Measurements from ENCODE around the gene RNF180.
"Not testable (repeated sequence)": the region's sequence is repeated elsewhere in the genome, so short reads cannot be mapped to it uniquely, and the experiment has no call there.

Gene RNF180

DNA sequence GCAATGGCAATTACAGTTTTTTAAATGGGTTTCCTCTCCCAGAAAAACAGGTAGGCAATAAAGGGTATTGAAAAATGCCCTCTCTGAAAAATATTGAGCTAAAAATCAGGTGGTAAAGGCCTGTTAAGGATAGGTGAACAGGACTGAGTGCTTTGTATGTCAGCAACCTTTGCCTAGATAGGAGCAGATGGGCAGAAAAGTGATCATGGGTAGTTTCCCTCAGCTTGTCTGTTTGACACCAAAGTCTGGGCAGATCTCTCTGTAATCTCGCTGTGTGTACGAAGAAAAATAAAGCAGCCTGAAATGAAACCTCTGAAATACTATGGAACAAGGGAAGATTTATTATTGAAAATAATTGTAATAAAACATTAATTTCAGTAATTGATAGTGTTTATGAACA lies 15.8 kb downstream of the RNF180 start:
- DNase-seq, result no peak

DNA sequence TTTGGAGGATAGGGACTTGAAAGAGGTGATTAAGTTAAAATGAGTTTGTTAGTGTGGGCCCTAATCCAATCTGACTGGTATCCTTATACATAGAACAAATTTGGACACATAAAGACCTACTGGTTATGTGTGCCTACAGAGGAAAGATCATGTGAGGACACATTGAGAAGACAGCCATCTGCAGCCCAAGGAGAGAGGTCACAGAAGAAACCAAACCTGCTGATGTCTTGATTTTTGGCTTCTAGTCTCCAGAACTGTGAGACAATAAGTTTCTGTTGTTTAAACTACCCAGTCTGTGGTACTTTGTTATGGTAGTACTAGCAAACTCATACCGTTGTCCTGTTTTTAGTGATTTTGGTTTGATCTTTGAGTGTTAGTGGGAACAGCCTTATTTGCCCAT lies 18.3 kb downstream of the RNF180 start:
- no peak for DNase-seq

DNA sequence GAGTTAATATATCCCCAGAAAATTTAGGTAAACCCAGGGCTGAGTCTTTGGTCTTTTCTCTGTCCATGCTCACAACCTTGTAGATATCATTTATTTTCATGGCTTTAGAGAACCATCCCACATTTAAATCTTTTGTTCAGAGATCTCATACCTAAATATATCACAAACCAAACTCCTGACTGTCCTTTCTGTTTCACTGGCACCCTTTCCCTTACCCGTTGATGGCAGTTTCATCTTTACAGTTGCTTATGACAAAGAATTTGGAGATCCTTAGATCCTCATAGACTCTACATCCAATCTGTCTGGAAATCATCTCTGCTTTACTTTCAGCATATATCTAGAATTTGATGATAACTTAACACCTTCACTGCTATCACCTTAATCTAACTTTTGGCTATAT lies 19.2 kb downstream of the RNF180 start:
- no peak for DNase-seq

DNA sequence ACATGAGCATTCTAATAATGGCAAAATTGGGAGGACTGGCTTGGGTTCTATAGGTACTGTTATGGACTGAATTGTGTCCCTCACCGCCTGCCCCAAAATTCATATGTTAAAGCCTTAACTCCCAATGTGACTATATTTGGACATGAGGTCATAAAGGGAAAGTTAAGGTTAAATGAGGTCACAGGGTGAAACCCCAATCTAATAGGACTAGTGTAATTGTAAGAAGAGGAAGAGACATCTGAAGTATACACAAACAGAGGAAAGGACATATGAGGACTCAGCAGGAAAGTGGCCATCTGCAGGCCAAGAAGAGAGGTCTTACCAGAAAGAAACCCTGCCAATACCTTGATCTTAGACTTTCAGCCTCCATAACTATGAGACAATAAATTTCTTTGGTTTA lies 23.1 kb downstream of the RNF180 start:
- no peak for DNase-seq

DNA sequence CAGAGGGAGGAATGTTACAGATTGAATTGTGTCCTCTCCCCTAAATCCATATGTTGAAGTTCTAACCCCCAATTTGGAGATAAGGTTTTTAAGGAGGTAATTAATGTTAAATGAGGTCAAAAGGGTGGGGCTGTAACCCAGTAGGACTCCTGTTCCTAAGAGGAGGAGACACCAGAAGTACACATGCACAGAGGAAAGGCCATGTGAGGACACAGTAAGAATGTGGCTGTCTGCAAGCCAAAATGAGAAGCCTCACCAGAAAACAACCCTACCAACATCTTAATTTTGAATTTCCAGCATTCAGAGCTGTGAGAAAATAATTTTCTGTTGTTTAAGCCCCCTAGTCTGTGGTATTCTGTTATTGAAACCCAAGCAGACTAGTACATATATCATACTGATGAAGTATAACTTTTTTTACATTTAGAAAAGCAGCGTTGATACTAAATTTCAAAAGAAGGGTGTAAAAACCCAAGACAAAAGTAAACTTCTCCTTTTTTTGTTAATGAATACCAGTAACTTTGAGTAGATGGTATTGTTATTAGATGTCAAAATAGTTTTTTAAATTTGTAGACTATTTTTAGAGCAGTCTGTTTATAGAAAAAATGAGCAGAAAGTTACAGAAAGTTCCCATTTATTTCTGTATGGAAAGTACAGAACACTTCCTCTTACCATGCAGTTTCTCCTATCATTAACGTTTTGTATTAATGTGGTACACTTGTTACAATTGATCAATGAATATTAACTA lies 25.1 kb downstream of the RNF180 start:
- no peak for DNase-seq

DNA sequence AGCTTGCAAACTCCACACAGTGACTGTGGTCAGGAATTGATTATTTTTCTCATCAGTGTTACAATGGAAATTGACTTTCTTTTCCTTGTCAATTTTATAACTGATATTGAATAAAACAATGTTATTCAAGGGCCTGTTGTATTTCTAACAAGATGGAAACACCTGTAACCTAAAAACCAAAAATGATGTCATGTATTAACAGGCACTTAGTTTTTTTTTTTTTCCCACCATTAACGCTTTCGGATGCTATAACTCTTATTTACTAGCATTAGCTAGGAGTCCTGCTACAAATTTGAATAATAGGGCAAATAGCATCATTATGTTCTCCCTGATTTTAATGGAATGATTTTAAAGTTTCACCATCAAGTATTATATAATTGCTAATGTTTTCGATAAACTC lies 30.3 kb downstream of the RNF180 start:
- DNase-seq, result no peak

DNA sequence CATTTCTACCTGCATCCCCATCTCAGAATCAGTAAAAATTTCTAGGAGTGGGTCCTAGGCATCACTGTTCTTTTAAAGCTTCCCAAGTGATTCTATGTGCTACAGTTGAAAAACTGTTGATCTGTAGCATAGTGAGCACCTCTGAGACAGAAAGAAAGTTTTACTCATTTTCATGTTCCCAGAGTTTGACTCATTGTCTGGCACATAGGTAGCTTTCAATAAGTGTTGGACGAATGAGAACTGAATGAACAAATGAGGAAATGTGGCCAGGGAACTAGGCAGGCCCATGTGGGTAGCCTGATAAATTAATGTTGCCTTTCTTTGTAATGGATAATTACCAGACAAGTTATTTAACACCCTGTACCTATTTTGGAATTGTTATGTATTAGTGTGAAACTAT lies 33.8 kb downstream of the RNF180 start:
- no peak for DNase-seq

DNA sequence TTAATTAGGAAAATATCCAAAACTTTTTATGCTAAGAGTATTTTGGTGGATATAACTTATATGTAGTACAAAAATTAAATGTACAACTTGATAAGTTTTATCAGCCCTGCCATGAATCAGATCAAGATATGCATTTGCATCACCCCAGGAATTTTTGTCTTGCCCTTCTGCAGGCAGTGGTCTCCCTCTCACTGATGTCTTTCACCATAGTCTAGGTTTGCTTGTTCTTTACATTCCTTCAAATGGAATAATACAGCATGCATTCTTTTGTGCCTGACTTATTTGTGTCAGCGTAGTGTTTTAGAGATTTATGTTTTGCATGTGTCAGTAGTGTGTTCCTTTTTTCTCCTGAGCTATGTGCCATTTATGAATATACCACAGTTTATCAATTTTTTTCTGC lies 36.4 kb downstream of the RNF180 start:
- DNase-seq, result no peak

DNA sequence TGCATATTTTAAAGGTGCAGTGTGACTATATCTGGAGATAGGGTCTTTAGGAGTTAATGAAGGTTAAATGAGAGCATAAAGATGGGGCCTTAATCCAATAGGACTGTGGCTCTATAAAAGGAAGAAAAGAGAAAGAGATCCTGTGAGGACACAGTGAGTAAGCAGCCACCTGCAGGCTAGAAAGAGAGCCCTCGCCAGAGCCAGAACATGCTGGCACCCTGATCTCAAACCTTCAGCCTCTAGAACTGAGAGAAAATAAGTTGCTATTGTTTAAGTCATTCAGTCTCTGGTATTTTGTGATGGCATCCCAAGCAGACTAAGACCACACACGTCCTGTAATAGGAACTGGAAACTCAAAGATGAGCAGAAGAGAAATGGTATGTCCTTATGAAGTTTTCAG lies 41.0 kb downstream of the RNF180 start:
- DNase-seq, result no peak

DNA sequence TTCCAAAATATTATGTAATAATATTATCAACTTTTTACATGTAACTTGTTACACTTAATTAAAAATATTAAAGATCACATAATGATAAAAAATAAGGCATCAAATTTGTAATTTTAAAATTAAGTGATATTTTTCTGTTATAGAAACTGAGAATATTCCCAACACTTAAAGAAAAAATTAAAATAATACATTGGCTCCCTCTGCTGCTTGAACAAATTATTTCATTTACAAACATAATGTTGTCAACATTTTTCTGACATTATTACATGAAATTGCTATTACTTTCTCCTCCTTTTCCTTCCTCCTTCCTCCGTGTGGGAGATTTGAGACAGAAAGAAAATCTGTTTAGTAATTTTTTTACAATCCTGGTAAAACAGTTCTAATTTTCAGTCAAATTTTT lies 42.3 kb downstream of the RNF180 start:
- DNase-seq, result no peak

DNA sequence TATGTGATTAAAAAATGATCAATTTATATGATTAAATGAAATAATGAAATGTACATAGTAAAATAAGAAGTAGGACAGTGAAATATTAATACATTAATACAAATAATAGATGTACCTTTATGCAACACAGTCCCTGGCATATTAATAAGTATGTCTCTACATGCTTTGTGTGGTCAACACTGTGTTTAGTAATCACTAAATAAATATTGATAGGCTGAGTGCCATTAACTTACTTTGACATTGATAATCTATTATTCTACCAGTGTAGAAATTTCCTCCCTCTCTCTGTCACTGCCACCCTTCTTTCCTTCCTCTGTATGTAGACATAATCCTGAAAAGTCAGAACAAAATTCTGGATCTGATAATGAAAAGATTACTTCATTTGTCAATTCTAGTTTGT lies 43.7 kb downstream of the RNF180 start:
- no peak for DNase-seq

DNA sequence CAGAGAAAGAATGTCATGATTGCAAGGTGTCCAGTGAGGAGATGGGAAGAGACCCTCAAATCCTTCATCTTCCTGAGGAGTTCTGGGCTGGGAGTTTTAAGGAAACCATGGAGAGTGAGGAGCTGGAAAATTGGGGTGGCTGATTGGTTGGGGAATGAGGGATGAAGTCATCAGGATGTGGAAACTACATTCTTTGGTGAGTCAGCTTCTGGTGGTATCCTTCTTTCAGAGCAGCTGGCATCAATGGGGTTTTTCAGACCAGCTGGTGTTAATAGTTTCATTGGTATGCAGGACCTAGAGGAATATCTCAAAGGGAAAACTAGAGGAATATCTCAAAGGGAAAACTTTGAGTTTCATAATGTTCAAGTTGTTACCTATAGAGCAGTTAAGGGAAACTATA lies 45.2 kb downstream of the RNF180 start:
- DNase-seq, result no peak

DNA sequence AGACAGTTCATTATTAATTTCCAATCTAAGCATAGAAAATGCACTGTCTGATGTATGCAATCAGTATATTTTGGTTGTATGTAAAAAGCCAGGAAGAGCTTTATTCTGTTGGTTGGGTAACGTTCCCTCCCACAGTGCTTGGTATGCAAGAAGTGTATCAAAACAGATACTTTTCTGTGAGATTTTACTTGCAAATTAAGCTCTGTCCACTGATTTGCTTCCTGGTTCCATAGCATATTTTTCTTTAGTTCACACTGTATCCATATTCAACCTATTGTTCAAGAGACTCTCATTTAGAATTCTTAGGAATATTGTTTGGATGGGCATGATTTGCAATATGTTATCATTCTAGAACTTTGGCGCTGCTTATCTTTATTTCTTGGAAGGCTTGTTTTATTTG lies 47.4 kb downstream of the RNF180 start:
- no peak for DNase-seq

DNA sequence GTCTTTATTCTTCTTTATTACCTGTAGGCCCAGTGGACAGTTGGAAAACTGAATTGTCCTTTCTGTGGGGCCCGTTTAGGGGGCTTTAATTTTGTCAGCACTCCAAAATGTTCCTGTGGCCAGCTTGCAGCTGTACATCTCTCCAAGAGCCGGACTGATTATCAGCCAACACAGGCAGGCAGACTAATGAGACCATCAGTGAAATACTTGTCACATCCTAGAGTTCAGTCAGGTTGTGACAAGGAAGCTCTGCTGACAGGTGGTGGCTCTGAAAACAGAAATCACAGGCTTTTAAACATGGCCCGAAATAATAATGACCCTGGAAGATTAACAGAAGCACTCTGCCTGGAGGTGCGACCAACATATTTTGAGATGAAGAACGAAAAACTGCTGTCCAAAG lies 47.9 kb downstream of the RNF180 start:
- DNase-seq, result no peak

DNA sequence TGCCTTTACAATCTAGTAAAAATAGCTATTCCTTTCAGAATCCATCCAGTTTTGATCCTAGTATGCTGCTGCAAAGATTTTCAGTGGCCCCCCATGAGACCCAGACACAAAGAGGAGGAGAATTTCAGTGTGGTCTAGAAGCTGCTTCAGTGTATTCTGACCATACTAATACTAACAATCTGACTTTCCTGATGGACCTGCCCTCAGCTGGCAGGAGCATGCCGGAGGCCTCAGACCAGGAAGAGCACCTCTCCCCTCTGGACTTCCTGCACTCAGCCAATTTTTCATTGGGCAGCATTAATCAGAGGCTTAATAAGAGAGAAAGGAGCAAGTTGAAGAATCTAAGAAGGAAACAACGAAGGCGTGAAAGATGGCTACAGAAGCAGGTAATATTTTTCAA lies 48.5 kb downstream of the RNF180 start:
- DNase-seq, result no peak

DNA sequence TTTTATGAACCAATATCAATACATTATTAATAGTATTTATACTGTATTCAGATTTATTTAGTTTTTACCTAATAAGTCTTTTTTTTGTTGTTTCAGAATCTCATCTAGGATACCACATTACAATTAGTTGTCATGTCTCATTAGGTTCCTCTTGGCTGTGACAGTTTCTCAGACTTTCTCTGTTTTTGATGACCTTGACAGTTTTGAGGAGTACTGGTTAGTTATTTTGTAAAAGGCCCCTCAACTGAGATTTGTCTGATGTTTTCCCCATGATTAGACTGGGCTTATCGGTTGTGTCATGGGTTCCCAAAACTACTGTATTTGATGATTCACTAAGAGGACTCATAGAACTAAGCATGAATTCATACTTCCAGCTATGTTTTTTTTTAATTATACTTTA lies 56.3 kb downstream of the RNF180 start:
- no peak for DNase-seq

DNA sequence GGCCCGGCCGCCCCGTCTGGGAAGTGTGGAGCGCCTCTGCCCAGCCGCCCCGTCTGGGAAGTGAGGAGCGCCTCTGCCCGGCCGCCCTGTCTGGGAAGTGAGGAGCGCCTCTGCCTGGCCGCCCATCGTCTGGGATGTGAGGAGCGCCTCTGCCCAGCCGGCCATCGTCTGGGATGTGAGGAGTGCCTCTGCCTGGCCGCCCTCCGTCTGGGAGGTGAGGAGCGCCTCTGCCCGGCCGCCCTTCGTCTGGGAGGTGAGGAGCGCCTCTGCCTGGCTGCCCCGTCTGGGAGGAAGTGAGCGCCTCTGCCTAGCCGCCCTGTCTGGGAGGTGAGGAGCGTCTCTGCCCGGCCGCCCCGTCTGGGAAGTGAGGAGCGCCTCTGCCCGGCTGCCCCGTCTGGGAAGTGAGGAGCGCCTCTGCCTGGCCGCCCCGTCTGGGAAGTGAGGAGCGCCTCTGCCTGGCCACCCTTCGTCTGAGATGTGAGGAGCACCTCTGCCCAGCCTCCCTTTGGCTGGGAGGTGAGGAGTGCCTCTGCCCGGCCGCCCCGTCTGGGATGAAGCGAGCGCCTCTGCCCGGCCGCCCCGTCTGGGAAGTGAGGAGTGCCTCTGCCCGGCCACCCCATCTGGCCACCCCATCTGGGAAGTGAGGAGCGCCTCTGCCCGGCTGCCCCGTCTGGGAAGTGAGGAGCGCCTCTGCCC lies 59.8 kb downstream of the RNF180 start:
- DNase-seq, result not testable (repeated sequence)

DNA sequence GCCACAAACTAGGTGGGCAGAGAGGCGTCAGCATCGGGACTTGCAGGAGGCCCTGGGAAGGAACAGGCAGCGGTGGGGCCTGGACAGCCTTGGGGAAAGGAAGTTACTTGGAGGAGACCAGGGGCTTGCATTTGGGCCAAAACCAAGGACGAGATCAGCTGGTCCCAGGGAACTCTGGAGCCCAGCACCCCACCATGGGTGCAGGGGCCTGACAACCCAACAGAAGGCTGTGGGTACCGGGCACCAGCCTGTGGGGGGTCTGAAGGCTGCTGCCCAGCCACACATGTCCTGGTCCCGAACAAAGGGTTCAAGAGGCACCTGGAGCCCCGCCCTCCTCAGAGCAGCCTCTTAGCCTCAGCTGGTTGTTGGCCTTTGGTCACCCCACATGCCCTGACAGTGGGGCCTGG lies 61.5 kb downstream of the RNF180 start:
- DNase-seq, result not testable (repeated sequence)

DNA sequence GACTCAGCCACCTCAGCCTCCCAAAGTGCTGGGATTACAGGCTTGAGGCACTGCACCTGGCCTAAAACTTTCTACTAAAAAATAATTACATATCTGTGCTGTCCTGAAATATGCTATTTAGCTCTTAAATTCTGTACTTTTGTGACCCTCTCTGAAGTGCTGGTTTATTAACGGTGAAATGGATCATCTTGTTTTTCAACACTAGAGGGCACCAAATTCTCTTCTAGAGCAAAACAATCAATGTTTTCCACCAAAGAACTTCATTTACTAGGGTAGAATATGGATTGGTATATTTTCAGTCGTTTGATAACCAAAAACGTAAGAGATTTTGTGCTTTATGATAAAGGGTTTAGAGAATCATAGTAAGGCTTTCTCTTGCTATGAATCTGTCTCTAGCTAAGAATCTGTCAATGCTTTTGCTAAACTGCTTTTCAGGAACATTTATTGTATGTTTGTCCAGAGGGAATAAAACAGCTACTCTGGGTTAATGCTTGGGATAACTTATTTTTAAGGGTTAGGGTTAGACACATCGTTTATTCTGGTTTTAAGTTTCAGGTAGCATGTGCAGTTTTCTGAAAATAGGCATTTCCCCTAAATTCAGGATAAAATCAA lies 63.6 kb downstream of the RNF180 start:
- no peak for DNase-seq

DNA sequence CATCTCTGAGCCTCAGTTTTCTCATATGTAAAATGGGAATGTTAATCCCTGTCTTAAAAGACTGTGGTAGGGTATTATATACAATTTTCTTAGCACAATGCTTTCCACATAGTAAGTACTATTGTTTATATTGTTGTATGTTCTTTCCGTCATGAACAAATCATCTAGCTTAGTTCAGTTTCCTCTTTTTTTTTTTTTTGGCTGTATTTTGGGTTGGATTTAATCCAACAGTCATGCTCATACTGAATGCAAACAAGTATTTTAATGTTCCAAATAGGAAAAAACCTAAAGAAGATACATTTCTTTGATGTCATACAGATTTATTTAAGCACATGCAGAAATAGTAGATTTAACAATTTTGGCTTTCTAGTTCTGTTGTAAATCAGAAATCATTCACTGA lies 95.1 kb downstream of the RNF180 start:
- DNase-seq, result no peak

DNA sequence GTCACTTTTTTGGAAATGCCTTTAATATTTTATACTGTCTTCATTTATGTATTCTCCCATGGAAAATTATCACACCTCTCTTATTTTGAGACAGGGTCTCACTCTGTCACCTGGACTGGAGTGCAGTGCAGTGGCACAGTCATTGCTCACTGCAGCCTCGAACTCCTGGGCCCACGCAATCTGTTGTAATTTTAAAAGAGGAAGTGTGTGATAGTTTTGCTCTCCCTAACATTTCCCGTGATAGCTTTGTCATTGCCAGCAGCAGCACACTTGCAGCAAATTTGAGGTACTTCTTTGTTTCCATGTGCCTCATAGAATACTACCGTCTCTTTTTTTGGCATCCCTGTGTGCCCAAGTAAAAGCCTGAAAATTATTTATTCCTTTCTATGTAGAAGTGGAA lies 103.5 kb downstream of the RNF180 start:
- DNase-seq, result no peak

DNA sequence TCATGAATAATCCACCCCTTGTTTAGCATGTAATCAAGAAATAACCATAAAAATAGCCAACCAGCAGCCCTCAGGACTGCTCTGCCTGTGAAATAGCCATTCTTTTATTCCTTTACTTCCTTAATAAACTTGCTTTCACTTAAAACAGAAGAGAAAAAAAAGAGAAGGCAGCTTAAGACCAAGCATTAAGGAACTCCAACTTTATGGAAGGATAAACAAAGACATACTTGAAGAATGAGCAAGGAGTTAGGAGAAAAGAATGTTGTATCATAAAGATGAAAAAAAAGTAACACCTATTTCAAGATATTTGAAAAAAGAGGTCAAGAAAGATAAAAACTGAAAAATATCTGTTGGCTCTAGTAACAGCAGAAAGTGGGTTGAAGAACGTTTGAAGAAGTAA lies 107.6 kb downstream of the RNF180 start:
- DNase-seq, result no peak

DNA sequence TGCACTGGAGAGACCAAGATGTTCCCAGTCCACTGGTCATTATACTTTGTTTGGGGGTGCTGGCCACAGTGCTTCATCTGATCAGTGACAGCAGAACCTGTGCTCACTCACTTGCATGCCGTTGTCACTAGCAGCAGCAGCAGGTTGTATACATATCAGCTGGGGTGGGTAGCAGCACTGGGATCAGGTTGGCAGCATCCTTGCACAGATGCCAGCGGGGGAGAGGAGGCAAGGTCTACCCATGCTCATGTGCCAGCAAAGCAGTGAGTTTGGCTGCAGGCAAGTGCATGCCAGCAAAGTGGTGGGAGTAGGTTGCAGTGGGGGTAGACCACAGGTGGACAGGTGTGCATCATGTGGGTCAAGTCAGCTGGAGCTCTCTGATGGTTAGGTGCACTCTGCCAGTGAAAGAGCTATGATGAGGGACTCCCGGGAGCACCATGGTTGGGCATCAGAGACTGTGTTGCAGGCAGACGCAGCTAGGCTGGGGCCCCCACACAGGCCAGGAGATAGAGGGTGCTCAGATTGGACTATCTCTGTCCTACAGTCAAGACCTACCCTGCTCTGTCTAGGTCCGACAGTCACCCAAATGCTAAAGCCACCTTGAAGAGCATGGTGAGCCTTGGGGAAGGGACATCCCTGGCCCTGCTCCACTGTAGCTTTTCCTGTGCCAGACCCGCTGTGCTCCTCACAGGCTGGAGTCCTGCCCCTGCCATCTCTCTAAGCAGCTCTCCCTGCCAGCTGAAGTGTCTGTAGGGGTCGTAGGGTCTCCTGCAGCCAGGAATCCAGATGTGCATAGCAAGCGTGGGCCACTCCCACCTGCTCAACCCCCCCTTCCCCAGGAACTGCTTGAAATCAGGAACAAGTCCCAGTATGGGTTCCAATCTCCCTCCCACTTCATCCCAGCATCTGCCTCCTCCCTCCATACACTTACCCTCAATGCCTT lies 119.8 kb downstream of the RNF180 start:
- no peak for DNase-seq
